WTC11 (cell line): Measurements from ENCODE around the gene FBLN5. TPM values are rescaled to one million over a fixed set of nuclear protein-coding genes. Genes with fewer than 3 reads are reported as not detected.

Experiments
- ATAC-seq: fragments of 200-7000 bp; cut with Tn5 transposase; 2 replicates; pipeline ENCODE4 v1.10.0; 2021; ENCODE audit warnings: mild to moderate bottlenecking, moderate library complexity
- CTCF ChIA-PET: fragments of 300-600 bp; sonication (Branson Sonifier 250); formaldehyde crosslinking; loops from one replicate; lab custom pipeline; 2021; ENCODE audit warnings: antibody characterized with exemption; lab: Charles Lee
- POLR2A ChIA-PET: fragments of 350-600 bp; sonication (Branson Sonifier 250); formaldehyde crosslinking; loops from one replicate; lab custom pipeline; 2021; ENCODE audit warnings: antibody characterized with exemption; lab: Charles Lee
- DNase-seq: peaks from one replicate; pipeline ENCODE4 v3.0.0; 2021; ENCODE audit warnings: low spot score
- H3K27ac Mint-ChIP-seq: 2 replicates; pipeline ENCODE4 v1.8.0; 2021; ENCODE audit warnings: mixed read lengths
- H3K27me3 Mint-ChIP-seq: 2 replicates; pipeline ENCODE4 v1.8.0; 2021; ENCODE audit warnings: low read depth, mild to moderate bottlenecking, moderate library complexity, mixed read lengths
- H3K36me3 Mint-ChIP-seq: 2 replicates; pipeline ENCODE4 v1.8.0; 2021; ENCODE audit warnings: mixed read lengths
- H3K4me1 Mint-ChIP-seq: 2 replicates; pipeline ENCODE4 v1.8.0; 2022; ENCODE audit warnings: mixed read lengths
- H3K4me3 Mint-ChIP-seq: 2 replicates; pipeline ENCODE4 v1.8.0; 2021; ENCODE audit warnings: mild to moderate bottlenecking, moderate library complexity, mixed read lengths
- H3K9me3 Mint-ChIP-seq: 2 replicates; pipeline ENCODE4 v1.8.0; 2021; ENCODE audit warnings: mixed read lengths
- AR ChIP-seq: fragments of 250-450 bp; sonication (Bioruptor Pico); IDR thresholded peaks from 2 replicates; pipeline ENCODE4 v1.9.0; 2021; ENCODE audit warnings: mild to moderate bottlenecking
- CREB1 ChIP-seq: sonication (generic); formaldehyde crosslinking; IDR thresholded peaks from 2 replicates; pipeline ENCODE4 v1.8.0; 2023; ENCODE audit warnings: mild to moderate bottlenecking, missing genetic modification reagents
- E2F1 ChIP-seq: sonication (generic); formaldehyde crosslinking; IDR thresholded peaks from 2 replicates; pipeline ENCODE4 v1.8.0; 2022; ENCODE audit warnings: mild to moderate bottlenecking, missing genetic modification reagents
- ESRRA ChIP-seq: sonication (generic); formaldehyde crosslinking; IDR thresholded peaks from 2 replicates; pipeline ENCODE4 v1.8.1; 2022; ENCODE audit warnings: mild to moderate bottlenecking, missing genetic modification reagents, borderline replicate concordance
- JUN ChIP-seq: sonication (generic); formaldehyde crosslinking; IDR thresholded peaks from 2 replicates; pipeline ENCODE4 v1.8.0; 2023; ENCODE audit warnings: mild to moderate bottlenecking, missing genetic modification reagents
- KAT7 ChIP-seq: sonication (generic); formaldehyde crosslinking; IDR thresholded peaks from 2 replicates; pipeline ENCODE4 v1.8.1; 2023; ENCODE audit warnings: missing genetic modification reagents, mild to moderate bottlenecking, borderline replicate concordance
- NR2C2 ChIP-seq: sonication (generic); formaldehyde crosslinking; IDR thresholded peaks from 2 replicates; pipeline ENCODE4 v1.8.0; 2022; ENCODE audit warnings: mild to moderate bottlenecking, missing genetic modification reagents
- NR3C1 ChIP-seq: sonication (generic); formaldehyde crosslinking; conservative IDR thresholded peaks from 2 replicates; pipeline ENCODE4 v1.8.1; 2023; ENCODE audit warnings: low read depth, mild to moderate bottlenecking, missing genetic modification reagents
- TCF7 ChIP-seq: sonication (generic); formaldehyde crosslinking; IDR thresholded peaks from 2 replicates; pipeline ENCODE4 v1.8.0; 2022; ENCODE audit warnings: mild to moderate bottlenecking, low read depth, missing genetic modification reagents, moderate library complexity
- TEAD1 ChIP-seq: sonication (generic); formaldehyde crosslinking; IDR thresholded peaks from 2 replicates; pipeline ENCODE4 v1.8.0; 2022; ENCODE audit warnings: mild to moderate bottlenecking, missing genetic modification reagents
- ZMAT4 ChIP-seq: fragments of 250-450 bp; sonication (Bioruptor Pico); IDR thresholded peaks from 2 replicates; pipeline ENCODE4 v1.9.0; 2021; ENCODE audit warnings: mild to moderate bottlenecking
- ZNF263 ChIP-seq: sonication (generic); formaldehyde crosslinking; IDR thresholded peaks from 2 replicates; pipeline ENCODE4 v1.8.1; 2022; ENCODE audit warnings: low read depth, mild to moderate bottlenecking, moderate library complexity, missing genetic modification reagents
- ZNF423 ChIP-seq: fragments of 250-450 bp; sonication (Bioruptor Pico); IDR thresholded peaks from 2 replicates; pipeline ENCODE4 v2.1.2; 2022; ENCODE audit warnings: mild to moderate bottlenecking, moderate library complexity
- total RNA-seq: library from RNA; stranded (reverse); gene quantifications from 3 replicates; pipeline ENCODE4 v1.2.3, GENCODE V29; 2021
- TF ChIP-seq, protein P1 (sequence below): sonication (generic); formaldehyde crosslinking; IDR thresholded peaks from 2 replicates; pipeline ENCODE4 v1.8.0; 2023; ENCODE audit warnings: missing genetic modification reagents
- TF ChIP-seq, protein P2 (sequence below): sonication (generic); formaldehyde crosslinking; IDR thresholded peaks from 2 replicates; pipeline ENCODE4 v1.8.0; 2023; ENCODE audit warnings: mild to moderate bottlenecking, missing genetic modification reagents
- TF ChIP-seq, protein P3 (sequence below): sonication (generic); formaldehyde crosslinking; IDR thresholded peaks from 2 replicates; pipeline ENCODE4 v1.8.1; 2023; ENCODE audit warnings: mild to moderate bottlenecking, missing genetic modification reagents, borderline replicate concordance
- TF ChIP-seq, protein P4 (sequence below): fragments of 250-450 bp; sonication (Bioruptor Pico); conservative IDR thresholded peaks from 2 replicates; pipeline ENCODE4 v1.9.0; 2021; ENCODE audit warnings: mild to moderate bottlenecking
- TF ChIP-seq, protein P5 (sequence below): sonication (generic); formaldehyde crosslinking; IDR thresholded peaks from 2 replicates; pipeline ENCODE4 v1.8.1; 2023; ENCODE audit warnings: mild to moderate bottlenecking, missing genetic modification reagents, moderate library complexity
- TF ChIP-seq, protein P6 (sequence below): sonication (generic); formaldehyde crosslinking; IDR thresholded peaks from 2 replicates; pipeline ENCODE4 v1.8.1; 2022; ENCODE audit warnings: low read depth, mild to moderate bottlenecking, moderate library complexity, missing genetic modification reagents, borderline replicate concordance

The FBLN5 gene
- total RNA-seq, 1 experiment from 2014 or later: 4.0 TPM

- Mint-ChIP-seq H3K4me1 (peaks cover 31% of the 10 kb centered on the region), H3K36me3 (no peaks in the 10 kb centered on the region), H3K4me3 (no peak overlapping the region), H3K9me3 (peaks cover 2% of the 10 kb centered on the region), H3K27ac (no peak overlapping the region), H3K27me3 (no peaks in the 10 kb centered on the region)
- POLR2A ChIA-PET: no interaction called here
- DNase-seq (no peak), ATAC-seq (no peak)
- CTCF ChIA-PET: interaction anchor here (1.2 to 1.8 kb wide), 2 partner anchors 37 kb away, joined by 4 to 5 read pairs; no protein-coding TSS in a partner anchor
- no peak for TF ChIP-seq AR
- TF ChIP-seq ZNF263 (CRISPR knock-in tag): no peak
- no peak for TF ChIP-seq KAT7 (CRISPR knock-in tag)
- TF ChIP-seq TCF7 (CRISPR knock-in tag): no peak
- no peak for TF ChIP-seq ESRRA (CRISPR knock-in tag)
- TF ChIP-seq, protein P1, sequence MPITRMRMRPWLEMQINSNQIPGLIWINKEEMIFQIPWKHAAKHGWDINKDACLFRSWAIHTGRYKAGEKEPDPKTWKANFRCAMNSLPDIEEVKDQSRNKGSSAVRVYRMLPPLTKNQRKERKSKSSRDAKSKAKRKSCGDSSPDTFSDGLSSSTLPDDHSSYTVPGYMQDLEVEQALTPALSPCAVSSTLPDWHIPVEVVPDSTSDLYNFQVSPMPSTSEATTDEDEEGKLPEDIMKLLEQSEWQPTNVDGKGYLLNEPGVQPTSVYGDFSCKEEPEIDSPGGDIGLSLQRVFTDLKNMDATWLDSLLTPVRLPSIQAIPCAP (CRISPR knock-in tag): no peak
- no peak for TF ChIP-seq E2F1
- TF ChIP-seq, protein P2, sequence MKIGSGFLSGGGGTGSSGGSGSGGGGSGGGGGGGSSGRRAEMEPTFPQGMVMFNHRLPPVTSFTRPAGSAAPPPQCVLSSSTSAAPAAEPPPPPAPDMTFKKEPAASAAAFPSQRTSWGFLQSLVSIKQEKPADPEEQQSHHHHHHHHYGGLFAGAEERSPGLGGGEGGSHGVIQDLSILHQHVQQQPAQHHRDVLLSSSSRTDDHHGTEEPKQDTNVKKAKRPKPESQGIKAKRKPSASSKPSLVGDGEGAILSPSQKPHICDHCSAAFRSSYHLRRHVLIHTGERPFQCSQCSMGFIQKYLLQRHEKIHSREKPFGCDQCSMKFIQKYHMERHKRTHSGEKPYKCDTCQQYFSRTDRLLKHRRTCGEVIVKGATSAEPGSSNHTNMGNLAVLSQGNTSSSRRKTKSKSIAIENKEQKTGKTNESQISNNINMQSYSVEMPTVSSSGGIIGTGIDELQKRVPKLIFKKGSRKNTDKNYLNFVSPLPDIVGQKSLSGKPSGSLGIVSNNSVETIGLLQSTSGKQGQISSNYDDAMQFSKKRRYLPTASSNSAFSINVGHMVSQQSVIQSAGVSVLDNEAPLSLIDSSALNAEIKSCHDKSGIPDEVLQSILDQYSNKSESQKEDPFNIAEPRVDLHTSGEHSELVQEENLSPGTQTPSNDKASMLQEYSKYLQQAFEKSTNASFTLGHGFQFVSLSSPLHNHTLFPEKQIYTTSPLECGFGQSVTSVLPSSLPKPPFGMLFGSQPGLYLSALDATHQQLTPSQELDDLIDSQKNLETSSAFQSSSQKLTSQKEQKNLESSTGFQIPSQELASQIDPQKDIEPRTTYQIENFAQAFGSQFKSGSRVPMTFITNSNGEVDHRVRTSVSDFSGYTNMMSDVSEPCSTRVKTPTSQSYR: no peak
- TF ChIP-seq, protein P3, sequence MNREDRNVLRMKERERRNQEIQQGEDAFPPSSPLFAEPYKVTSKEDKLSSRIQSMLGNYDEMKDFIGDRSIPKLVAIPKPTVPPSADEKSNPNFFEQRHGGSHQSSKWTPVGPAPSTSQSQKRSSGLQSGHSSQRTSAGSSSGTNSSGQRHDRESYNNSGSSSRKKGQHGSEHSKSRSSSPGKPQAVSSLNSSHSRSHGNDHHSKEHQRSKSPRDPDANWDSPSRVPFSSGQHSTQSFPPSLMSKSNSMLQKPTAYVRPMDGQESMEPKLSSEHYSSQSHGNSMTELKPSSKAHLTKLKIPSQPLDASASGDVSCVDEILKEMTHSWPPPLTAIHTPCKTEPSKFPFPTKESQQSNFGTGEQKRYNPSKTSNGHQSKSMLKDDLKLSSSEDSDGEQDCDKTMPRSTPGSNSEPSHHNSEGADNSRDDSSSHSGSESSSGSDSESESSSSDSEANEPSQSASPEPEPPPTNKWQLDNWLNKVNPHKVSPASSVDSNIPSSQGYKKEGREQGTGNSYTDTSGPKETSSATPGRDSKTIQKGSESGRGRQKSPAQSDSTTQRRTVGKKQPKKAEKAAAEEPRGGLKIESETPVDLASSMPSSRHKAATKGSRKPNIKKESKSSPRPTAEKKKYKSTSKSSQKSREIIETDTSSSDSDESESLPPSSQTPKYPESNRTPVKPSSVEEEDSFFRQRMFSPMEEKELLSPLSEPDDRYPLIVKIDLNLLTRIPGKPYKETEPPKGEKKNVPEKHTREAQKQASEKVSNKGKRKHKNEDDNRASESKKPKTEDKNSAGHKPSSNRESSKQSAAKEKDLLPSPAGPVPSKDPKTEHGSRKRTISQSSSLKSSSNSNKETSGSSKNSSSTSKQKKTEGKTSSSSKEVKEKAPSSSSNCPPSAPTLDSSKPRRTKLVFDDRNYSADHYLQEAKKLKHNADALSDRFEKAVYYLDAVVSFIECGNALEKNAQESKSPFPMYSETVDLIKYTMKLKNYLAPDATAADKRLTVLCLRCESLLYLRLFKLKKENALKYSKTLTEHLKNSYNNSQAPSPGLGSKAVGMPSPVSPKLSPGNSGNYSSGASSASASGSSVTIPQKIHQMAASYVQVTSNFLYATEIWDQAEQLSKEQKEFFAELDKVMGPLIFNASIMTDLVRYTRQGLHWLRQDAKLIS: no peak
- TF ChIP-seq, protein P4, sequence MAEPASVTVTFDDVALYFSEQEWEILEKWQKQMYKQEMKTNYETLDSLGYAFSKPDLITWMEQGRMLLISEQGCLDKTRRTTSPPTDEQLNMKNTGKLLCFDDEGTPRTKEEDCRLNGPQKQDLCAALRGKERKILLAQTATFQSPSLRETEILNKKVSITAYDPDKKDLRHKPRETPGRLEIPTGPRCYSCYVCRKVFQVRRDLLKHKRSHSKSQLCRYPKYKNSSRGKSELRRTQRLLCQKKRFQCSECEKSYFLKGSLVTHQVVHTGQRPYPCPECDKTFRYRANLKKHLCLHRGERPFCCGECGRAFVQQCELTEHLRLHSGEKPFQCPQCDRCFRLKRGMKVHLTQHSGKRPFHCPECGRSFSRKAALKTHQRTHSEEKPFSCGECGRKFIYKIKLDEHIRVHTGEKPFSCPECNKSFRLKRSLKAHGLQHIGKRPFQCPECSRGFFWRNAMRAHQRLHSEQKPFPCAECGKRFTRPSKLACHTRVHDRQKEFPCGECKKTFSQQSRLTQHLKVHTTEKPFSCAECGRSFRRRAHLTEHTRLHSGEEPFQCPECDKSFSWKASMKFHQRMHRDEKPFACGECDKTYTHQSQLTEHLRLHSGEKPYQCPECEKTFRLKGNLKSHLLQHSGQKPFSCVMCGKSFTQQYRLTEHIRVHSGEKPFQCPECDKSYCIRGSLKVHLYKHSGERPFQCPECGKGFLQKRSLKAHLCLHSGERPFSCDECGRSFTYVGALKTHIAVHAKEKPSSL (CRISPR knock-in tag): no peak
- TF ChIP-seq ZMAT4: no peak
- no peak for TF ChIP-seq JUN (CRISPR knock-in tag)
- no peak for TF ChIP-seq NR2C2
- TF ChIP-seq NR3C1 (CRISPR knock-in tag): no peak
- no peak for TF ChIP-seq TEAD1 (CRISPR knock-in tag)
- TF ChIP-seq, protein P5, sequence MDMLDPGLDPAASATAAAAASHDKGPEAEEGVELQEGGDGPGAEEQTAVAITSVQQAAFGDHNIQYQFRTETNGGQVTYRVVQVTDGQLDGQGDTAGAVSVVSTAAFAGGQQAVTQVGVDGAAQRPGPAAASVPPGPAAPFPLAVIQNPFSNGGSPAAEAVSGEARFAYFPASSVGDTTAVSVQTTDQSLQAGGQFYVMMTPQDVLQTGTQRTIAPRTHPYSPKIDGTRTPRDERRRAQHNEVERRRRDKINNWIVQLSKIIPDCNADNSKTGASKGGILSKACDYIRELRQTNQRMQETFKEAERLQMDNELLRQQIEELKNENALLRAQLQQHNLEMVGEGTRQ: no peak
- no peak for TF ChIP-seq CREB1
- TF ChIP-seq ZNF423 (CRISPR knock-in tag): no peak
- TF ChIP-seq, protein P6, sequence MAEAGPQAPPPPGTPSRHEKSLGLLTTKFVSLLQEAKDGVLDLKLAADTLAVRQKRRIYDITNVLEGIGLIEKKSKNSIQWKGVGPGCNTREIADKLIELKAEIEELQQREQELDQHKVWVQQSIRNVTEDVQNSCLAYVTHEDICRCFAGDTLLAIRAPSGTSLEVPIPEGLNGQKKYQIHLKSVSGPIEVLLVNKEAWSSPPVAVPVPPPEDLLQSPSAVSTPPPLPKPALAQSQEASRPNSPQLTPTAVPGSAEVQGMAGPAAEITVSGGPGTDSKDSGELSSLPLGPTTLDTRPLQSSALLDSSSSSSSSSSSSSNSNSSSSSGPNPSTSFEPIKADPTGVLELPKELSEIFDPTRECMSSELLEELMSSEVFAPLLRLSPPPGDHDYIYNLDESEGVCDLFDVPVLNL: no peak
These were observed 73.8 kb downstream of the FBLN5 start for GRCh38 chr14:91873471-91874415.
